Brain microvascular endothelial cell (primary cell): ENCODE measurements around the gene EVC2.
A peak's percentile ranks its signal among the peaks of the same experiment; 100 is the strongest.

Source experiments
- DNase-seq: peaks from one replicate; pipeline ENCODE4 v3.0.0-alpha.2; 2020
- H3K27ac ChIP-seq: fragments of 250-450 bp; sonication (Bioruptor Pico); 2 replicates; pipeline ENCODE4 v1.5.1; 2020; ENCODE audit warnings: mild to moderate bottlenecking, moderate library complexity
- H3K27me3 ChIP-seq: fragments of 250-450 bp; sonication (Bioruptor Pico); replicated peaks from 2 replicates; pipeline ENCODE4 v1.5.1; 2020; ENCODE audit warnings: mild to moderate bottlenecking
- H3K36me3 ChIP-seq: fragments of 250-450 bp; sonication (Bioruptor Pico); replicated peaks from 2 replicates; pipeline ENCODE4 v1.5.1; 2020; ENCODE audit warnings: mild to moderate bottlenecking
- H3K4me3 ChIP-seq: 2 replicates; pipeline ENCODE4 v1.5.1; 2011; ENCODE audit warnings: low read depth, mild to moderate bottlenecking, control low read depth, low read length, moderate library complexity
- CTCF ChIP-seq: IDR thresholded peaks from 2 replicates; pipeline ENCODE4 v1.5.1; 2011; ENCODE audit warnings: low read depth, mild to moderate bottlenecking, moderate library complexity, low read length, control low read depth, inconsistent platforms; ENCODE audit errors: missing control alignments
- in situ Hi-C: cut with HindIII; loops from 2 replicates; pipeline ENCODE4 v1.10.0; 2017; ENCODE audit warnings: low sequenced_read_pairs, low pct_ligation_motif_present

The EVC2 gene

GRCh38 chr4:5715357-5715756 lies 7.0 kb upstream of the EVC2 start:
- Histone ChIP-seq H3K27ac (no peak overlapping the region), H3K4me3 (no peak overlapping the region), H3K36me3 (peaks cover 24% of the 10 kb centered on the region), H3K27me3 (no peaks in the 10 kb centered on the region)
- in situ Hi-C loops = no loop called here
- TF ChIP-seq CTCF = no peak
- DNase-seq = no peak

GRCh38 chr4:5713861-5714260 lies 5.5 kb upstream of the EVC2 start:
- in situ Hi-C loops = no loop called here
- DNase-seq = no peak
- no peak overlapping the region for H3K27ac ChIP-seq
- peaks cover 12% of the 10 kb centered on the region for H3K36me3 ChIP-seq
- no peak for TF ChIP-seq CTCF
- no peak overlapping the region for H3K4me3 ChIP-seq
- no peaks in the 10 kb centered on the region for H3K27me3 ChIP-seq

- Histone ChIP-seq H3K27ac (peak overlapping the region; percentile 57), H3K27me3 (no peaks in the 10 kb centered on the region), H3K36me3 (peaks cover 11% of the 10 kb centered on the region), H3K4me3 (peak overlapping the region; percentile 77)
- in situ Hi-C loops = no loop called here
- no peak for DNase-seq
- no peak for TF ChIP-seq CTCF
These were observed 4.6 kb upstream of the EVC2 start for GRCh38 chr4:5712931-5713330.

- peaks cover 8% of the 10 kb centered on the region for H3K36me3 ChIP-seq
- TF ChIP-seq CTCF = no peak
- peak overlapping the region; percentile 77 for H3K4me3 ChIP-seq
- in situ Hi-C loops = no loop called here
- DNase-seq = peak; percentile 90
- peak overlapping the region; percentile 90 for H3K27ac ChIP-seq
- H3K27me3 ChIP-seq = no peaks in the 10 kb centered on the region
These were observed 4.2 kb upstream of the EVC2 start for GRCh38 chr4:5712517-5712916.

- TF ChIP-seq CTCF = no peak
- H3K36me3 ChIP-seq = peaks cover 5% of the 10 kb centered on the region
- H3K27me3 ChIP-seq = no peaks in the 10 kb centered on the region
- H3K27ac ChIP-seq = peak overlapping the region; percentile 90
- in situ Hi-C loops = no loop called here
- peak overlapping the region; percentile 77 for H3K4me3 ChIP-seq
- DNase-seq = peak; percentile 51
These were observed 3.3 kb upstream of the EVC2 start for GRCh38 chr4:5711479-5712184.
